Esophagus squamous epithelium (tissue), 5 donors: ENCODE results near the gene XPNPEP2. TPM values are rescaled to one million over a fixed set of nuclear protein-coding genes. Genes with fewer than 3 reads are reported as not detected.

Experiments used
- DNase-seq: peaks from one replicate; lab custom pipeline; 2025; lab: John Stamatoyannopoulos, UW
- H3K27ac ChIP-seq, 4 donors: fragments of 200-600 bp; sonication (generic); one replicate each; pipeline ENCODE4 v1.5.1; 2016 to 2019; ENCODE audit warnings: mild to moderate bottlenecking in 1 of 4
- H3K27me3 ChIP-seq, 4 donors: fragments of 200-600 bp; sonication (generic); 1 replicate in 3 of 4; 2 replicates in 1 of 4; pipeline versions ENCODE4 v1.5.1 to v1.6.0; 2017 to 2021; ENCODE audit warnings: antibody characterized with exemption in 1 of 4
- H3K36me3 ChIP-seq, 3 donors: fragments of 200-600 bp; sonication (generic); one replicate each; pipeline ENCODE4 v1.5.1; 2016 to 2019
- H3K4me1 ChIP-seq, 3 donors: fragments of 200-600 bp; sonication (generic); one replicate each; pipeline ENCODE4 v1.5.1; 2017 to 2019
- H3K4me3 ChIP-seq, 4 donors: fragments of 200-600 bp; sonication (generic); 1 replicate in 3 of 4; 2 replicates in 1 of 4; pipeline ENCODE4 v1.5.1; 2016 to 2019; ENCODE audit warnings: mild to moderate bottlenecking in 2 of 4, moderate library complexity in 1 of 4
- H3K9me3 ChIP-seq, 3 donors: fragments of 200-600 bp; sonication (generic); one replicate each; pipeline ENCODE4 v1.5.1; 2016 to 2019
- CTCF ChIP-seq, 6 experiments: fragments of 450-650 bp in 4 of 6; fragments of 200-600 bp in 2 of 6; sonication (generic) in 2 of 6; IDR thresholded peaks; one replicate each; pipeline ENCODE4 v1.5.1; 2016 to 2019; ENCODE audit warnings: antibody characterized with exemption in 6 of 6, mild to moderate bottlenecking in 4 of 6, moderate library complexity in 4 of 6
- POLR2A ChIP-seq, 4 donors: fragments of 450-650 bp; IDR thresholded peaks; one replicate each; pipeline ENCODE4 v1.6.1; 2017; ENCODE audit warnings: antibody characterized with exemption in 4 of 4, mild to moderate bottlenecking in 4 of 4, moderate library complexity in 3 of 4
- WGBS, 2 donors: methylation state at CpG; one replicate each; pipeline ENCODE4 v1.1.5; 2018; 5-methylcytosine and 5-hydroxymethylcytosine counted together
- intact Hi-C: fragments of 100-400 bp; cut with DNase I; formaldehyde crosslinking; loops from one replicate; pipeline ENCODE4 v1.15.0; 2022
- total RNA-seq, 4 donors: library from RNA; depleted of rRNA; stranded (reverse); fragments of >200 nt; gene quantifications; one replicate each; pipeline ENCODE4 v1.1.0, GENCODE V29; 2016
- donor health status: DM: yes; HTN: yes; CAD: no.

XPNPEP2 gene
- total RNA-seq, 4 donors from 2014 or later: 0.88 to 5.7 (median 3.6) TPM; not detected in 1

- intact Hi-C loops: no loop called here
- Histone ChIP-seq H3K9me3 (no peaks in the 10 kb centered on the region), H3K36me3 (no peaks in the 10 kb centered on the region), H3K4me3 (no peak overlapping the region), H3K27me3 (no peaks in the 10 kb centered on the region), H3K27ac (no peak overlapping the region), H3K4me1 (no peaks in the 10 kb centered on the region)
- 89 to 100% methylated on average over 1 to 3 of the region's 8 CpGs for WGBS, 2 donors
- no peak for DNase-seq
- TF ChIP-seq CTCF (IDR thresholded peaks at IDR 0.05) (no peak), POLR2A (IDR thresholded peaks at IDR 0.05) (no peak)
Observed at GRCh38 chrX:129791336-129791735, 52.6 kb downstream of the XPNPEP2 start.

- 72% methylated on average over 4 of the region's 11 CpGs; no CpG with 5 or more reads in 1 of the 2 donors for WGBS, 2 donors
- Histone ChIP-seq H3K27me3 (no peaks in the 10 kb centered on the region), H3K4me1 (no peaks in the 10 kb centered on the region), H3K9me3 (no peaks in the 10 kb centered on the region), H3K4me3 (no peak overlapping the region), H3K36me3 (no peaks in the 10 kb centered on the region), H3K27ac (no peak overlapping the region)
- DNase-seq: no peak
- intact Hi-C loops: no loop called here
- no peak for TF ChIP-seq CTCF (IDR thresholded peaks at IDR 0.05)
- no peak for TF ChIP-seq POLR2A (IDR thresholded peaks at IDR 0.05)
Observed at GRCh38 chrX:129791961-129792570, 53.3 kb downstream of the XPNPEP2 start.

GRCh38 chrX:129792586-129793291 lies 54.0 kb downstream of the XPNPEP2 start:
- 73% methylated on average over 1 of the region's 18 CpGs; no CpG with 5 or more reads in 1 of the 2 donors for WGBS, 2 donors
- intact Hi-C loops: no loop called here
- no peak overlapping the region for H3K27ac ChIP-seq

GRCh38 chrX:129793604-129794191 lies 54.9 kb downstream of the XPNPEP2 start:
- no peaks in the 10 kb centered on the region for H3K9me3 ChIP-seq
- H3K36me3 ChIP-seq: no peaks in the 10 kb centered on the region
- H3K4me1 ChIP-seq: no peaks in the 10 kb centered on the region
- no peak for TF ChIP-seq POLR2A (IDR thresholded peaks at IDR 0.05)
- no peak for TF ChIP-seq CTCF (IDR thresholded peaks at IDR 0.05)
- no peak overlapping the region for H3K4me3 ChIP-seq
- intact Hi-C loops: no loop called here
- no peak overlapping the region for H3K27ac ChIP-seq
- H3K27me3 ChIP-seq: no peaks in the 10 kb centered on the region
- no CpG with 5 or more reads among the region's 20 CpGs for WGBS, 2 donors
- DNase-seq: no peak

More at GRCh38 chrX:129792586-129793291, 54.0 kb downstream of the XPNPEP2 start:
- no peaks in the 10 kb centered on the region for H3K9me3 ChIP-seq
- no peaks in the 10 kb centered on the region for H3K36me3 ChIP-seq
- H3K27me3 ChIP-seq: no peaks in the 10 kb centered on the region
- TF ChIP-seq POLR2A (IDR thresholded peaks at IDR 0.05): no peak
- no peak for TF ChIP-seq CTCF (IDR thresholded peaks at IDR 0.05)
- H3K4me1 ChIP-seq: no peaks in the 10 kb centered on the region
- H3K4me3 ChIP-seq: no peak overlapping the region
- DNase-seq: no peak

GRCh38 chrX:129795584-129795983 lies 56.8 kb downstream of the XPNPEP2 start:
- Histone ChIP-seq H3K27me3 (no peaks in the 10 kb centered on the region), H3K4me3 (no peak overlapping the region), H3K9me3 (no peaks in the 10 kb centered on the region), H3K4me1 (no peaks in the 10 kb centered on the region), H3K27ac (no peak overlapping the region), H3K36me3 (no peaks in the 10 kb centered on the region)
- TF ChIP-seq POLR2A (IDR thresholded peaks at IDR 0.05): no peak
- no peak for TF ChIP-seq CTCF (IDR thresholded peaks at IDR 0.05)
- DNase-seq: no peak
- intact Hi-C loops: no loop called here
- WGBS, 2 donors: no CpG with 5 or more reads among the region's 1 CpG
